NOMO-1 treated with DMSO at 0.1 percent for 48 hours (cell line): ENCODE data around the gene MACO1.

Source experiments
- DNase-seq: peaks from one replicate; lab custom pipeline; 2025; ENCODE audit not compliant: unreplicated experiment; lab: John Stamatoyannopoulos, UW

MACO1 gene

DNA sequence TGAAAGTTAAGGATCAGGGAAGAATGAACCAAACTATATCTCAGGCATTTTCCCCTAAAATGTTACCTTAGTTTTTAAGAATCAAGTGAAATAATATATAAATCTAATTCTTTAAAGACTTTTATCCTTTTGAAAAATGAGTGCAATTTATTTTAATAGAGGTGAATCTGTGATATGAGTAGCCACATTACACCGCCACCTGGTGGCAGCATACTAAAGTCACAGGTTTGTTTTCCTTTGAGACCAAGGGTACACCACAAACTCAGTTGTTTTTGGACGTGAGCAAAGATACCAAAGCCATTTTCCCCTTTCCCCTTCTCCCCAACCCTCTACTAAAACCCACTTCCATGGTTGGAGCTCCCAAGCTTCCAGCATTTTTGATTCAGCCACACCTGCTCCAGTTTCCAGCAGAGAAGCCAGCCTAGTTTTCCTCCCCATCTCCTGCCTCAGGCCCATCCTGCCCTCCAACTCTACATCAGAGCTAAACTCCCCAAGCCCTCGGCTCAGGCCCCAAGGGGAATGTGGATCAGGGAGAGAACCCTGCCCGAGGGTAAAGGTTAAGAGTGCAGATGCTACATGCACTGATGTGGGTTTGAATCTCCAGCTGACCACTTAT, 89.9 kb downstream of the MACO1 start:
- peak; percentile 45 for DNase-seq

DNA sequence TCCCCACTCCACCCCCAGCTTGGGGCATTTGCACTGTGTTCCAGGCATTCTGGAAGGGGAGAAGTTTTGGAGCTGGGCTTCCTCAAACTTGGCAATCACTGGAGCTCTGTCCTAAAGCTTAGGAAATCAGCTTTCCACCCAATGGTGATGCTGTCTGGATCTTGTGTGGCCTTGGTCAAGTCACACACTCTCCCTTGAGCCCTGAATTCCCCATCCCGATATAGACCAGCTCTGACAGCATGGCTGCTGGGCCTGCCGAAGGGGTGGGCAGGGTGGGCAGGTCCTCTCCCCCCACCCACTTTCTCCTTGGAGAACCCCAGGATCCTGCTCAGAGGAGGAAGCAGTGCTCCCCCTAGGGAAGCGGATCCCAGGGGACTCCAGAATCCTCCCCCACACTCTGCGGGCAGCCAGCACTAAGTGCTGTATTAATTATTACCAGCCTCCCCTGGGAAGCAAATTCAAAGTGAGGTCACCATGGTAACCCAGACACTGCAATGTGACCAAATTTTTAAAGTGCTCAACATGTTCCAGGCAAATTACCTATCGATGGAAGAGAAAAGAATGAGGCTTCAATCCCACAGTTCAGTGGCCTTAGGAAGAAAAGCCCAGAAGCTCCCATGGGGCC, 91.4 kb downstream of the MACO1 start:
- no peak for DNase-seq

DNA sequence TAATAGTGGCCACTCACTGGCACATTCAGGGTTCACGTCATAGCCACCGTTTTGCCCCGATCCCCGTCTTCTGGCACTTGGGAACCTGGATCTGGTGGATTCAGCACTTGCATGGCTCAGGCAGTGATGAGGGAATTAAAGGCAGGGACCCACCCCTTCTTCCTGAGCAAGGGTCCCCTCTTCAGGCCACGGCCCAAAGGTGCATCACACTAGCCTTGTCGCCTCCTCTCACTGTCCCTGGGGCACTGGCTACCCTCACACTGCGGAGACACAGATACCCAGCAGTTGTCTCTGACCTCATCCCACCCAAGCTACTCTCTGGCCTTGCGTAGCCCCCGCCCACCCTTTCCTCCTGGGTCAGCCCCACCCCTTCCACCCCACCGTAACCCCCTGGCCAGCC, 92.8 kb downstream of the MACO1 start:
- DNase-seq, result no peak

DNA sequence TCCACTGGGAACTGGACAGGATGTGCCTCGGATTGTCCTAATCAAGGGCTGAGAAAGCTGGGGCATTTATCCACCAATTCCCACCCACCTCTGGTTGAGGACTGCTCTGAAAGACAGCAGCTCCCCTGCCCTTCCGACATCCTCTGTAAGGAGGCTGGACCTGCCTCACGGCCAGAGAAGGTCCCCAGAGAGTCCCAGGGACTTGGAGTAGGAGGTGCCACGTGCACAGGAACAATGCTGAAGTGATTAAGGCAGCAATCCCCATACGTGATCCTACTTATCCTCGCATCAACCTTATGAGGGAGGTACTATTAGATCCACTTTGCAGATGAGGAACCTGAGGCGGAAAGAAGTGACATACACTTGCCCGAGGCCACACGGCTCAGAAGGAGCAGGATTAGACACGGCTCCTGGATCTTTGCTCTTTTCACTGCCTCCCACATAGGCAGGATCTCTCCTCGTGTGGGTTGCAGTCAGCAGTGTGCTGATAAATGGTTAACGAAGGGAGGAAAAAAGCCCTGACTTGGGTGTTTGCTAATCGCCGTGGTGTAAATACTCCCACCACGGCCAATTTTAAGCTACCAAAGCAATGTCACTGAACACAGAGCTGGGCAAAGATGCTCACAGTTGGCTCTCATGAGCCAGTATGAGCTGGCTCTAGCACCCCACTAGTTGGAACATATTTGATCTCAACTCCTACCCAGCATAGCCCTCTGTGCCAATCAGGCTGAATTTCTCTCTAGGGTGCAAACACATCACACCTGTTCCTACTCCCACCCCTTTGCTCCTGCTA, 94.1 kb downstream of the MACO1 start:
- no peak for DNase-seq

DNA sequence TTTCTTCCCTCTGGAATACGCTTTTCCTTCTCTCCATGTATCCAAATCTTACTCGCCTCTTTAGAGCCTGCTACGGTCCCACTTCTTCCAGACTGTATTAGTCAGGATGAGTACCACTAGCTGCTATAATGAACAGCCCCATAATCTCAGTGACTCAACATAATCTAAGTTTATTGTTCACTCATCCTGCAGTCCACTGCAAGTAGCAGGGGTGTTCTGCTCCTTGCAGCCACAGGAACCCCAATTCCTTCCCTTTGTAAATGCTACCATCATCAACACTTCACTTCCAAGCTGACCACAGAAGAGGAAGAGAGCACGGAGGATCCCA, 94.6 kb downstream of the MACO1 start:
- DNase-seq, result no peak

DNA sequence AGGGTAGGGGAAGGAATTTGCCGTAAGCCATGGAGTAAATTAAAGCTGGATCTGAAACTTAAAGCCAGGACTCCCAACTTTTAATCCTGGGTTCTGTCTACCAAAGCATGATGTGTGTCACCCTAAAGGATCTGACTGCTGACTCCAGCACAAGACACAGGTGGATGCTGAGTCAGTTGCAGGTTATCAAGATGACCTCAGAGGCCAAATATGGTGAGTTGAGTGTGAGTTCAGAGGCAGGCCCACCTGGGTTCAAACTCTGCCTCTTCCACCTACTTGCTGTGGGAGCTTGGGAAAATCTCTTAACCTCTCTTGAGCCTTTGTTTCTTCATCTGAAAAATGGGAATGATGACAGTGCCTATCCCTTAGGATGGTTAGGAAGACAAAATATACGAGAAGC, 96.1 kb downstream of the MACO1 start:
- no peak for DNase-seq

DNA sequence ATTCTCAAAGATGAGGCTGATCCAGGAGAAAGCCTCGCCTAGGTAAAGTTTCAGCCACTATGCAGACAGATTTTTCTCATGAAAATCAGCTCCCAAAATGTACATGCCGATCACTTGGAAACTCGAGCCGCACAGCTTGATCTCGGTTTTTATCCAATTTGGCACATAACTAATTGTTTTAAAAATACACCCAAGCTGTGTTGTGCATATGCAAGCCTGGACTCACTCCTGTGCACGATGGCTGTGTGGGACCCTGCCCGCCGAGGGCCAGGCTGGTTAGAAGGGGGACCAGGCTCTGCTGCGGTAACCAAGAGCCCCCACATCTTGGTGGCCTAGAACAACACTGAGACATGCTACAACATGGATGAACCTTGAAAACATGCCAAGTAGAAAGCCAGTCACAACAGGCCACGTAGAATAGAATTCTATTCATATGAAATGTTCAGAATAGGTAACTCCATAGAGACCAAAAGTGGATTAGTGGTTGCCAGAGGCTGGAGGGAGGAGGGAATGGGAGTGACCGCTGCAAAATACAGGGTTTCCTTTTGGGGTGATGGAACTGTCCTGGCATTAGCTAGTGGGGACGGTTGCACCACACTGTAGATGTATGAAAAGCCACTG, 96.6 kb downstream of the MACO1 start:
- DNase-seq, result no peak

DNA sequence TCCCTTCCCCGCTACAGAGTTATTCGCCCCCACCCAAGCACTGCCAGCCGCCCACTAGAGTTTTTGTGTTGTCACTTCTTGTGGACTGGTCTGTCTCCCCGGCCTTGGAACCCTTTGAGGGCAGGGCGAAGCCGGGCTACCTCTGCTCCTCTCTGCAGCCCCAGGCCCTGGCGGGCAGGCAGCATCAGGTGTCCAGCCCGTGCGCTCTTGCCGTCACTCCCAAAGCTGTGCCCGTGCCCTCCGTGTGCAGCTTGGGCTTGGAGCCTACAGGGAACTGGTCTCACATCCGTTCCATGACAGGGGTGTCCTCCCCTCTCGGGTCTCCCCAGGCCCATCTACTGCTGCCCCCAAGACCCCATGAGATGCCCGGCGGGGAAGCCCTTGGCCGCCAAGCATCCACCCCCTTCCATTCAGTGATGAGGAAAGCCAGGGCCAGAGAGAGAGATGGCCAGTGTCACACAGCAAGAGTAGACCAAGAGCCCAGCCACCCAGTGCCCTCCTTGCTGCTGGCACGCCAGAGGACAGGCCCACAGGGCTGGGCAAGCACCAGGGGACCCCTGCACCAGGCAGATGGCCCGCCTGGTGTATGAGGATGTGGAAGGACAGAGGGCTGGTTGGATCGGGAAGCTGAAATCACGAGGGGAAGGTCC, 97.4 kb downstream of the MACO1 start:
- DNase-seq, result no peak

DNA sequence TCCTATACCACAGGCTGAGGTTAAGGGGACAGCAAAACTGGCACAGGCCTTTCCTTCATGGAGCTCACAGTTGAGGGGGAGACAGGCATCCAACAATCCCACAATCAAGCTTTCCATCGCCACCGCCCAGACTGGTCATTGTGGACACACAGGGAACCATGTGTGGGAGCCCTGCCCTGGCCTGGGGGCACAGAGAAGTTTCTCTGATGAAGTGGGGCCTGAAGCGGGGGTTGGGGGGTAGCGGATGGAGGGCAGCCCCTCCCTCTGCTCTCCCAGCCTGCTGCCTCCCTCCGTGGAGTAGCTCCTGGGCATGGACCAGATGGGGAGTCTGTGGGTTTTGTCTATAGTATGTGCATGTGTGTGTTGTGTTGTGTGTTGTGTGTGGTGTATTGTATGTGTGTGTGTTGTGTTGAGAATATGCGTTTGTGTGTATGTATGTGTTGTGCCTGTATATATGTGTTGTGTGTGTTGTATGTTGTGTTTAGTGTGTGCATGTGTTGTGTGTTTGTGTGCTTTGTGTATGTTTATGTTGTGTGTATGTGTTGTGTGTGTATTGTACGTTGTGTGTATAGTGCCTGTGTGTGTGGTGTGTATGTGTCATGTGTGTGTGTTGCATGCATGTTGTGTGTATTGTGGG, 98.3 kb downstream of the MACO1 start:
- no peak for DNase-seq

DNA sequence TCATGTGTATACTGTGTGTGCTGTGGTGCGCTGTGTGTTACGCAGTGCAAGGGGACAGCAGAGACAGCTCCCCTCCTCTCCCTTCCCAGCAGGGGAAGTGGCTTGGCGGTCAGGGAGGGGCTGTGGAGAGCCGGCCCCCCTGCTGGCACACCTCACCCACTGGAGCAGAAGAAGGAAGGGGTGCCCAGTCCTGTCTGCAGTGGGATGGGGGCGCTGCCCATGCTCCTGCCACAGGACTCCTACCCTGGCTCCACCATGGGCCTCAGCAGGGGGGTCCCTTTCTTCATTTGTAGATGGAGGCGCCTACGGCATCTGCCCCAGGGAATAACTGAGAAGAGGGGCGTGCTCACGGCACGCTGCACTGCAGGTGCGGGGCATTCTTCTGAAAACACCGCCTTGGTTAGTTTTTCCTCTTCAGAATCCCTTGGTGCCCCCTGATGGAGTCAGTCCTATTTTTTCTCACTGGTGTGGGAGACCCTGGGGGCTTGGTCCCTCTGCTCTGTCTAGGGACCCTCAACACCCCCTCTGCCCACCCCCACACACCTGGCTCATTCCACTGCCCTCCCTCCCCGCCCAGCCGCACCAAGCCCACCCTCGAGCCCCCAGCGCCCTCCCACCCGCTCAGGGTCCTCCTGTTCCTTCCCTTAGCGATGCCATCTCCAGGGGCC, 99.0 kb downstream of the MACO1 start:
- peak; percentile 22 for DNase-seq

DNA sequence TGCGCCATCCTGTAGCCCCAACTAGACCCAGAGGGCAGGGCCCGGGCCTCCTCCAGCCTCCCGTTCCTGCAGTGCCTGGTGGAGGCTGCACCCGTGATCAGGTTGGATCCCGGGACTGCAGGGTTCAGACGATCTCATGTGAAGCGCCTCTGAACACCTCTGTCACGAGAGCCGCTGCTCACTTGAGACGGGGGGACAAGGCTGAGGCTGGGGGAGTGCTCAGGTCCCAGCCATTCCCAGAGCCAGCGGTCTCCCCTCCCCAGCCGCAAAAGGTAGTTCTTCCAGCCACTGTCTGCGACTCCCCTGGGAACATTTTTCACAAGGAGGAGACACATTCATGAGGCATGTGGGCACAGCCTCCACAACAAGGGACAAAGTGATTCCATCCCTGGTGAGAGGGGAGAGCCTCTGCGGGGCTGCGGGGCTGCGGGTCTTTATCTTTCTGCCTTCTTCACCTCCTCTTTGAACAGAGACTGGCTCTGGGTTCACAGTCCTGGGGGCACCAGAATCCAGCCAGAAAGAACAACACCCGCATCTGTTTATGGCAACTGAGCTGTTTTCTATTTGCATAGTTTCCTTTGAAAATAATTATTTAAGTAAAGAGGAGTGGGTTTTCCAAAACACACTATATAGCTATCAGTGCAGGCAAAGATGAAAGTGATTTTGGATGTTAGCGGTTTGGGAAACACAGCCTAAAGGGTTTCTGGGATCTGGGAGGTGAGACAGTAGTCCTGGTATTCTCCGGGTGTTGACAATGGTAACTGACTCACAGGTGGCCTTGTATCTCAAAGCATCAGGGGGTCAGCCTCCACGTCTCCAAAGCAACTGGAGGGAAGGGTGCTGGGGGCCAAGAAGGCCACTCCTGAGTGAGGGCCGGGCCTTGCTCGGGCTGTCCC, 99.7 kb downstream of the MACO1 start:
- DNase-seq, result no peak

DNA sequence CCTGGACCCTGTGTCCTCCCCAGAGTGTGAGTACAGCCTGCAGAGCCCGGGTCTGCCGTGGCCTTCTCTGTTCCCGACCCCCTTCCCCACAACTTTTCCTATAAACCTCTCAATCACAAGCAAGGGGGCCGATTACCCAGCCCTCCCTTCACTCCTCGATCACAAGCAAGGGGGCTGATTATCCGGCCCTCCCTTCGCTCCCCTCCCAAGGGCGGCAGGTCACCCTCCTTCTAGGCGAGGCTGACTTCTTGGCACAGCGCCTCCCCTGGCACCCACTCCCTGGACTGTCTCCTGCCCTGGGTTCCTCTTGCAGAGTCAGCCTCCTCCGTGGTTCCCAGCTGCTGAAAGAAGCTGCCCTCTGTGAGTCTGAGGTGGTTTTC, 100.4 kb downstream of the MACO1 start:
- DNase-seq, result no peak

DNA sequence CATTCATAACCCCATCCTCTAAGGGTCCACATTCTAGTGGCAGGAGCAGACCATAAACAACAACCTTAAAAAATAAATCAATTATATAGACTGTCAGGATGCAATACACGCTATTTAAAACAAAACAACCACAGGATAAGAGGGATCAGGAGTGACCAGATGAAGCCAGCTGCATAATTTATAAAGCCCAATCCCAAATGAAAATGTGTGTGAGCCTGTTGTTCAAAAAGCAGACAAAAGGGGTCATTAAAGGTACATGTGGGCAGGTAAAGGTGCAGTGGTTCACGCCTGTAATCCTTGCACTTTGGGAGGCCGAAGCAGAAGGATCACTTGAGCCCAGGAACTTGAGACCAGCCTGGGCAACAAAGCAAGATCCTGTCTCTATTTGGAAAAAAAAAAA, 102.3 kb downstream of the MACO1 start:
- no peak for DNase-seq

DNA sequence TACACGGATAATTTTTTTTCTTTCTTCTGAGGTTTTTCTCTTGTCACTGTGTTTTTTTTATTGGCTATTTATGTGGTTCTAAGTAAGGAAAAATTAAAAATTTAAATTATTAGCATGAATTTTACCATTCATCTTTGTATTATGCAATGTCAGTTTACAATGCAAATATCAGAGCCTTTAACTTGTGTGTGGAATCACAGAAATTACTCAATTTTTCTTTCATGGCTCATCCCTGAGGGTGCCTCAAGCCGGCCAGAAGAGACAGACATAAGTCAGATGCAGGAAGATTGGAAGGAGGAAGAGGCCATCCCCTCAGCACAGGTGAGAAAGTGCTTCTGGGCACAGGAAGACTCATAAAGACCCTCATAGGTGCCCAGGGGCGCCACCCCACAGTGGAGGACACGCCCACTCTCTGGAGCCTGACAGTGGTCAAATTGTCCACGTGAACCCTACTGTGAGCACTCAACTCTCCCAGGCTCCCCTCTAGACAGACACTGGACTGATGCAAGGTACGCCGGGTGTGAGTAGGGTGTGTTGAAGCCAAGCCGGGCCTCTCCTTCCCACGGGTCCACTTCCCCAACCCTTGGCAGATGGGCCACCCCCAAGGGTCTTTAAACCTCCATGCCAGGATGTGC, 103.2 kb downstream of the MACO1 start:
- no peak for DNase-seq

DNA sequence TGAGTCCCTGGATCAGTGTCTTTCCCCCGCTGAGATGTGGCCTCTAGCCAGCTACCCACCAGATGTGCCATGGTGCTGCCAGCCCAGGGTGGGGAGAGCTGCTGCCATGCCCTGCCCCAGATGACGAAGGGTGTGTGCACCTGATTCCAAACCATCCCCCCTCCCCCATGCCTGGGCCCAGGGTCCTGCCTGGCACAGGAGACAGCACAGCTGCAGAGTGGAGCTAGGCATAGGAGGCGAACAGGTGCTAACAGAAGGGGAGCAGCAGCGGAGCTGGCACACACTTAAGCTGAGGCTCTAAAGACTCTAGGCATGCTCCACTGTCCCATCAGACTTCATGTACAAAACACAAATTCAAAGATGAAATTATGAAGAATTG, 103.7 kb downstream of the MACO1 start:
- DNase-seq, result no peak

DNA sequence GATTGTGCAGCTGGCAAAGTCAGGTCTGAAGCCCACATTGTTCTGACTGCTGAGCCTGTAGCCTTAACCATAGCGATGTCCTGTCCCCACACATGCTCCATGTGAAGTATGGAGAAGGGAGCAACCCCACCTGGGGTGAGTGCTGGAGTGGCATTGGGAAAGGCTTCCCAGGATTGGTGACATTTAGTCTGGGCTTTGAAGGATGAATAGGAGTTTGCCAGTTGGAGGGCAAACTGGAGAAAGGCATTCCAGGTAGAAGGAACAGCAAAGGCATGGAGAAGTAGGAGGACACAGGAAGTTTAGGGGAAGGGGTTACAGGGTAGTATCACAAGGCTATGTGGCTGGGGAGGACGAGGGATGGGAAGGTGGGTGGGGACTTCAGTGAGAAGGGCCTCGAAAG, 105.4 kb downstream of the MACO1 start:
- DNase-seq, result no peak

DNA sequence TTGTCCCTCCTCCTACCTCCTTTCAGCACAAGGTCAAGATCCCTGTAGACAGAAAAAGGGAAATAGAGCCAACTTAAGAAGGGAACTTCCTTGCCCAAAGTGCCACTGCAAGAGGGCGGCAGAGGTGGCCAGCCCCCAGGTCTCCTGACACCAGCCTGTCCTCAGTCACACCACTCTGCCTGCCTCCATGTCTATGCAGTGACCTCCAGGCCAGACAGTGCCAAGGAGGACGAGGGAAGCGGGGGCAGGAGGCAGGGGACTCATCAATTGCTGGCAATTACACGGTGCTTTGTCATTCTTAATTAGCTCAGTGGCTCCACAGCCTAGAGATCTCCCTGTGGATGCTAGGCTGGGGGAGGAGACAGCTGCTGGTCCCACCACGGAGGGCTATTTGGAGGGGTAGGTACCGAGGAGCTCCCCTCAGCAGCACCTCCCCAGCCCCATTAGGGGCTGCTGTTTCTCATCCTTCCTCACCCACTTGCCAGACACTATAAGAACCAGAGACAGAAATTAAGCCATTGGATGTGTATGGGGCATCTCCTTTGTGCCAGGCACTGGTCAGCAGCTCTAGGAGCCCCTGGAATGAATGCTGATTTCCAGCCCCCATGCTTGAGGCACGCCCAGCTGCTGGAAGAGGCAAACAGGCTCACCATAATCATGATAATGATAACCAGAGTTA, 106.6 kb downstream of the MACO1 start:
- peak; percentile 37 for DNase-seq

DNA sequence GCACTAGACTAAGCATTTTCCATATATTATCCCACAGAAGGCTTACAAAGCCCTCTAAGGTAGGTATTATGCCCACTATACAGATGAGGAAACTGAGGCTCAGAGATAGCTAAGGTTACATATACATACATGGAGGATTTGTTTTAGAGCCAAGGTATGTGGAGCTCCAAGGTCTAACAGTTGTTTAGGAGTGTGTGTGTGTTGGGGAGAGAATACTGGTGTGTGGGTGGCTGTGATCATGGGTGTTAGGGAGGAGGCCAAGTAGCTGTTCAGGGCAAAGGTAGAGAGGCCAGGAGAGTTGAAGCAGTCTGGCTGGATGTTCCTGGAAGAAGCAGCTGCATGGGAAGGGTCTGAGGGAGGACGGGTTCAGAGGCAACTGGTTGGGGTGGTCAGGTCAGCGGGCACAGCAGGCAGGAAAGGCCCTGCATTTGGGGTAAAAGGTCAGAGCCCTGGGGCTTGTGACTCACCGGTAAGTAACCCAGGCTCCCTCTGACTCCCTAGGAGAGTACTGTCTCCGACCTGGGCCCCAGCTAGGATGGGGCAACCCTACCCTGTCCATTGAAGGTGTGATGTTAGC, 107.6 kb downstream of the MACO1 start:
- DNase-seq, result no peak
